Psoas muscle (tissue), 8 donors: ENCODE results near the gene CNNM4. TPM values are rescaled to one million over a fixed set of nuclear protein-coding genes. Genes with fewer than 3 reads are reported as not detected.
A peak's percentile ranks its signal among the peaks of the same experiment; 100 is the strongest.

Experiments used
- ATAC-seq, 4 donors: fragments of 200-7000 bp; cut with Tn5 transposase; one replicate each; pipeline ENCODE4 v1.9.1; 2020; ENCODE audit warnings: moderate library complexity in 3 of 4, mild to moderate bottlenecking in 2 of 4
- DNase-seq, 2 donors: peaks; one replicate each; pipeline ENCODE4 v3.0.0-alpha.2; 2020
- H3K27ac ChIP-seq: fragments of 200-600 bp; one replicate; pipeline ENCODE4 v1.8.0; 2022
- H3K27me3 ChIP-seq, 3 donors: fragments of 200-600 bp in 1 of 3; one replicate each; pipeline versions ENCODE4 v1.6.1 to v1.8.0; 2013 to 2022; ENCODE audit warnings: low read length in 2 of 3, mild to moderate bottlenecking in 2 of 3, moderate library complexity in 1 of 3; ENCODE audit not compliant: insufficient read depth in 3 of 3
- H3K36me3 ChIP-seq, 2 donors: fragments of 200-600 bp in 1 of 2; one replicate each; pipeline versions ENCODE4 v1.6.1 to v1.8.0; 2013 to 2022; ENCODE audit warnings: low read depth in 1 of 2, mild to moderate bottlenecking in 1 of 2, moderate library complexity in 1 of 2; ENCODE audit not compliant: insufficient read depth in 1 of 2
- H3K4me1 ChIP-seq: fragments of 200-600 bp; one replicate; pipeline ENCODE4 v1.8.0; 2022
- H3K4me3 ChIP-seq: fragments of 200-600 bp; one replicate; pipeline ENCODE4 v1.8.0; 2022; ENCODE audit warnings: mild to moderate bottlenecking
- H3K9me3 ChIP-seq: fragments of 200-600 bp; one replicate; pipeline ENCODE4 v1.8.0; 2022
- WGBS, 3 donors: extraction: QIAGEN DNeasy Blood & Tissue Kit; methylation state at CpG; one replicate each; pipeline versions ENCODE4 v1.1.6 to v1.1.7; 2013; 5-methylcytosine and 5-hydroxymethylcytosine counted together
- intact Hi-C, 2 donors: fragments of 100-400 bp; cut with DNase I; formaldehyde crosslinking; loops; one replicate each; pipeline versions ENCODE4 v1.11.0 to v1.14.2; 2022
- polyA plus RNA-seq, 3 donors: library from polyadenylated mRNA; stranded (reverse); fragments of 200-250 nt; gene quantifications; one replicate each; pipeline ENCODE4 v1.2.3, GENCODE V29; 2013
- total RNA-seq, 4 donors: library from RNA; stranded (reverse); fragmentation: NEBNext Ultra II Directional in 2 of 4; extraction: Animal tissue kit (Norgen Biotek cat#: 25700) in 2 of 4; gene quantifications; one replicate each; pipeline versions ENCODE4 v1.2.1 to v1.2.4, GENCODE V29; 2021 to 2023
- TF ChIP-seq, protein P1 (sequence below): fragments of 200-600 bp; IDR thresholded peaks from one replicate; pipeline ENCODE4 v1.8.0; 2022; ENCODE audit warnings: antibody characterized with exemption
- donor health status: healthy with polysubstance abuse.
- donor health status: DM: no; HTN: no; CAD: no; lungs with moderate emphysema.
- donor health status: Bipolar disorder and iron deficiency.
- donor health status: healthy.
- donor health status: DM: yes; HTN: yes; CAD: no.
- donor health status: DM: no; HTN: no; CAD: no.
- donor health status: DM: no; HTN: no; CAD: no.
- donor health status: DM: yes; HTN: yes; CAD: no.

Gene CNNM4
- total and polyA plus RNA-seq, 7 donors, result 2.7 to 28.8 (median 12.2) TPM

DNA sequence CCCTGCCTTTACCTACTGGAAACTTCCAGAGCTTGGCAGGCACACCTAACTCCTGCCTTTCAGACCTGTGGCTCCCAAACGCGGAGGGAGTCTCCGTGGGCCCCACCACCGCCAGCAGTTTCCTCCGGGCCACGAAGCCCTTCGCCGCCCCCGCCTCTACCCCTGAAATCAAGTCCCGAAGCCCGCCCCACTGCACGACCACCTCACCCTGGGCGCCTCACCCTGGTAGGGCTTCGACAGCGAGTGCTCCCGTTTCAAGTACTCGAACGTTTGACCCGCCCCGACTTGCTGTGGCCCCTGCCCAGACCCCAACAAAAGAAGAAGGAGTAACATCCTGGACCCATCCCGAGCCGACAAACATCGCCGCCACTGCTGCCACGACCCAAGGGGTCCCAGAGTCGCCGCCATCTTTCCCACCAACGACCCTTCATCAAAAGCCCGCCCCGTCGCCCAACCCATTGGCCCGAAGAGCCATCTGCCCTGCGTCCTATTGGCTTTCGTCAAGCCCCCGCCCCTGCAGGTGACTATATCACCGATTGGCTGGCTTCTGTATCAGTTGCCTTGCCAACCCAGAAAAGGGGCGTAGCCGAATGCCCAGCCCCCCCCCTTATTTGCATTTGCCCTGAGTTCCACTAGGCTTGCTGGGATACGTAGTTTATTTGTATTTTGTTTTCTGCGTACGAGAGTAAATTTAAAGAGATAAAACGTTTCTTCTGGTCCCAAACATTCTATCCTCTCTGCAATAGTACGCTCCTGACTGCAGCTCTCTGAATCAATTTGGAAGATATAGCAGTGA is 20.9 kb upstream of the CNNM4 start, which contains the start of gene LMAN2L:
TSS of gene LMAN2L (minus strand) at position 432 of the 796 bp plus-strand sequence. CDS start at position 408, 24 bp downstream.
- intact Hi-C loops, result loop anchor here (2.0 to 5.0 kb wide), 3 partner anchors 21 to 73 kb away; partner anchors contain the start of gene CNNM4 (in 1 of the 2)
- Histone ChIP-seq H3K4me3 (peak within 1 kb of the TSS; percentile 77), H3K9me3 (no peaks in the 10 kb centered on the region), H3K4me1 (peaks cover 32% of the 10 kb centered on the region), H3K27me3 (no peaks in the 10 kb centered on the region), H3K27ac (peak within 1 kb of the TSS; percentile 64), H3K36me3 (peaks cover 4 to 31% of the 10 kb centered on the region in 2 donors)
- ATAC-seq, result peak; percentile 99 to 100 (median 99)
- TF ChIP-seq, protein P1, sequence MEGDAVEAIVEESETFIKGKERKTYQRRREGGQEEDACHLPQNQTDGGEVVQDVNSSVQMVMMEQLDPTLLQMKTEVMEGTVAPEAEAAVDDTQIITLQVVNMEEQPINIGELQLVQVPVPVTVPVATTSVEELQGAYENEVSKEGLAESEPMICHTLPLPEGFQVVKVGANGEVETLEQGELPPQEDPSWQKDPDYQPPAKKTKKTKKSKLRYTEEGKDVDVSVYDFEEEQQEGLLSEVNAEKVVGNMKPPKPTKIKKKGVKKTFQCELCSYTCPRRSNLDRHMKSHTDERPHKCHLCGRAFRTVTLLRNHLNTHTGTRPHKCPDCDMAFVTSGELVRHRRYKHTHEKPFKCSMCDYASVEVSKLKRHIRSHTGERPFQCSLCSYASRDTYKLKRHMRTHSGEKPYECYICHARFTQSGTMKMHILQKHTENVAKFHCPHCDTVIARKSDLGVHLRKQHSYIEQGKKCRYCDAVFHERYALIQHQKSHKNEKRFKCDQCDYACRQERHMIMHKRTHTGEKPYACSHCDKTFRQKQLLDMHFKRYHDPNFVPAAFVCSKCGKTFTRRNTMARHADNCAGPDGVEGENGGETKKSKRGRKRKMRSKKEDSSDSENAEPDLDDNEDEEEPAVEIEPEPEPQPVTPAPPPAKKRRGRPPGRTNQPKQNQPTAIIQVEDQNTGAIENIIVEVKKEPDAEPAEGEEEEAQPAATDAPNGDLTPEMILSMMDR, result no peak
- peak; percentile 97 to 98 for DNase-seq
- 0 to 1% (median 0%) methylated on average over 38 to 43 of the region's 43 CpGs for WGBS, 3 donors

- intact Hi-C loops, result no loop called here
- WGBS, 3 donors, result 52 to 56% (median 55%) methylated on average over 6 of the region's 6 CpGs
These were observed 13.6 kb upstream of the CNNM4 start for GRCh38 chr2:96747061-96747617.

GRCh38 chr2:96751800-96752199 is 8.9 kb upstream of the CNNM4 start:
- intact Hi-C loops, result no loop called here
- no peak for ATAC-seq

More at GRCh38 chr2:96747061-96747617, 13.6 kb upstream of the CNNM4 start:
- H3K27ac ChIP-seq, result no peak overlapping the region
- no peak for ATAC-seq
- TF ChIP-seq, protein P1, result no peak
- no peaks in the 10 kb centered on the region for H3K4me1 ChIP-seq
- DNase-seq, result no peak
- no peaks in the 10 kb centered on the region for H3K27me3 ChIP-seq
- no peaks in the 10 kb centered on the region for H3K36me3 ChIP-seq
- no peaks in the 10 kb centered on the region for H3K9me3 ChIP-seq
- no peak overlapping the region for H3K4me3 ChIP-seq

DNA sequence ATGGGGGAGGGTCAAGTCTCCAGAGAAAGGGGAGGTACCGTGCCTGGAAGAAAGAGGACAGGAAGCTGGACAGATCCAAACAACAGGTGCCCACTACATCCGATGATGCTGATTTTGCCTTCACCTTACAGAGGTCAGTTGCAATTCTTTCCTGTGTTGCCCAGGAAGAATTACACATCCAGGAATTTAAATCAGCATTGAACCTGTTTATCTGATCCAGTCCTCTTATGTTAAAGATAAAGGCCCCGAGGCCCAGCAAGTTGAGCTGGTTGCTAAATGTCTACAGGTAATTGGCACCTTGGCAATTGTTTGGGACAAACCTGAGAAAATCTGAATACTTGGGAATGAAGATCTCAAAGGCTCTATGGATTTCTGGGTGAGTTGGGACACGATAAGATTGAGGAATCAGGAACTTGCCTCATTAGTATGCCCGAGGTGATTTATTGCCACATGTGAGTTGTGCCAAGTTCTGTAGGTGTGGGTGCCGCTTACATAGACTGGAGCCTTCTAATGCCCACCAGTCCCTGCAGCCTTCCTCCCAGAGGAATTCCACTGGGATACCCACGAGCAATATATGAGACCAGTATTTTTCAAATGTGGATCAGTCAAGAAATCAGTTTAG is 6.9 kb upstream of the CNNM4 start:
- Histone ChIP-seq H3K9me3 (no peaks in the 10 kb centered on the region), H3K4me1 (no peaks in the 10 kb centered on the region), H3K4me3 (no peak overlapping the region), H3K27ac (no peak overlapping the region), H3K36me3 (no peaks in the 10 kb centered on the region), H3K27me3 (no peaks in the 10 kb centered on the region)
- no peak for ATAC-seq
- intact Hi-C loops, result no loop called here
- TF ChIP-seq, protein P1, result no peak
- no peak for DNase-seq
- 60 to 66% (median 63%) methylated on average over 7 of the region's 7 CpGs for WGBS, 3 donors

More at GRCh38 chr2:96751800-96752199, 8.9 kb upstream of the CNNM4 start:
- DNase-seq, result no peak
- Histone ChIP-seq H3K27ac (no peak overlapping the region), H3K27me3 (no peaks in the 10 kb centered on the region), H3K36me3 (no peaks in the 10 kb centered on the region), H3K4me1 (no peaks in the 10 kb centered on the region), H3K9me3 (no peaks in the 10 kb centered on the region), H3K4me3 (no peak overlapping the region)
- TF ChIP-seq, protein P1, result no peak
- WGBS, 3 donors, result 89 to 92% (median 89%) methylated on average over 9 of the region's 9 CpGs
